H9 (cell line): ENCODE data around the gene DSTYK. TPM values are rescaled to one million over a fixed set of nuclear protein-coding genes. Genes with fewer than 3 reads are reported as not detected.

Experiments used
- DNase-seq: peaks from one replicate; pipeline ENCODE4 v3.0.0-alpha.2; 2017
- H2AFZ ChIP-seq: one replicate; pipeline ENCODE4 v1.6.1; 2013; ENCODE audit warnings: mild to moderate bottlenecking, low read length, control low read depth, moderate library complexity
- H2AK5ac ChIP-seq: 2 replicates; pipeline ENCODE4 v1.6.1; 2013; ENCODE audit warnings: low read length, control low read depth, mixed read lengths; ENCODE audit not compliant: insufficient read length
- H2BK120ac ChIP-seq: one replicate; pipeline ENCODE4 v1.6.1; 2013; ENCODE audit warnings: low read depth, mild to moderate bottlenecking, low read length, control low read depth, inconsistent platforms; ENCODE audit not compliant: poor library complexity, severe bottlenecking
- H2BK12ac ChIP-seq: 2 replicates; pipeline ENCODE4 v1.6.1; 2013; ENCODE audit warnings: low read length, control low read depth, mixed read lengths, low read depth; ENCODE audit not compliant: insufficient read length
- H2BK15ac ChIP-seq: 2 replicates; pipeline ENCODE4 v1.6.1; 2013; ENCODE audit warnings: low read depth, low read length, control low read depth
- H2BK20ac ChIP-seq: one replicate; pipeline ENCODE4 v1.6.1; 2013; ENCODE audit warnings: low read depth, mild to moderate bottlenecking, low read length, control low read depth, inconsistent platforms; ENCODE audit not compliant: poor library complexity, severe bottlenecking
- H2BK5ac ChIP-seq: 2 replicates; pipeline ENCODE4 v1.6.1; 2013; ENCODE audit warnings: low read length, control low read depth, mixed read lengths; ENCODE audit not compliant: insufficient read length
- H3K14ac ChIP-seq: 2 replicates; pipeline ENCODE4 v1.6.1; 2013; ENCODE audit warnings: low read length, control low read depth; ENCODE audit not compliant: insufficient read depth
- H3K18ac ChIP-seq: 2 replicates; pipeline ENCODE4 v1.6.1; 2013; ENCODE audit warnings: low read depth, mild to moderate bottlenecking, mixed read lengths, low read length, control low read depth; ENCODE audit not compliant: insufficient read length
- H3K23ac ChIP-seq: 2 replicates; pipeline ENCODE4 v1.6.1; 2013; ENCODE audit warnings: low read length, control low read depth, mixed read lengths, low read depth; ENCODE audit not compliant: insufficient read length
- H3K23me2 ChIP-seq: 2 replicates; pipeline ENCODE4 v1.6.1; 2013; ENCODE audit warnings: low read depth, mild to moderate bottlenecking, mixed read lengths, low read length, control low read depth; ENCODE audit not compliant: insufficient read length, poor library complexity, severe bottlenecking
- H3K27ac ChIP-seq: 2 replicates; pipeline ENCODE4 v1.5.1; 2013; ENCODE audit warnings: low read length, control low read depth, mixed read lengths, low read depth; ENCODE audit not compliant: insufficient read length
- H3K27me3 ChIP-seq: 2 replicates; pipeline ENCODE4 v1.6.1; 2013; ENCODE audit warnings: low read length, control low read depth, inconsistent platforms; ENCODE audit not compliant: insufficient read depth
- H3K4ac ChIP-seq: 2 replicates; pipeline ENCODE4 v1.6.1; 2013; ENCODE audit warnings: low read depth, mild to moderate bottlenecking, control low read depth, inconsistent platforms, low read length, moderate library complexity
- H3K4me1 ChIP-seq: 2 replicates; pipeline ENCODE4 v1.6.1; 2013; ENCODE audit warnings: low read length, control low read depth, inconsistent platforms; ENCODE audit not compliant: insufficient read depth
- H3K4me2 ChIP-seq: 2 replicates; pipeline ENCODE4 v1.6.1; 2013; ENCODE audit warnings: low read length, control low read depth, mixed read lengths; ENCODE audit not compliant: insufficient read length, insufficient read depth
- H3K56ac ChIP-seq: 2 replicates; pipeline ENCODE4 v1.6.1; 2013; ENCODE audit warnings: low read depth, mild to moderate bottlenecking, mixed read lengths, low read length, control low read depth; ENCODE audit not compliant: insufficient read length
- H3K79me1 ChIP-seq: 2 replicates; pipeline ENCODE4 v1.6.1; 2013; ENCODE audit warnings: low read depth, mild to moderate bottlenecking, moderate library complexity, low read length, control low read depth, inconsistent platforms; ENCODE audit not compliant: insufficient read depth, poor library complexity, severe bottlenecking
- H3K79me2 ChIP-seq: 2 replicates; pipeline ENCODE4 v1.6.1; 2013; ENCODE audit warnings: low read length, control low read depth, inconsistent platforms; ENCODE audit not compliant: insufficient read depth
- H3K9ac ChIP-seq: 2 replicates; pipeline ENCODE4 v1.6.1; 2013; ENCODE audit warnings: low read length, control low read depth, mixed read lengths; ENCODE audit not compliant: insufficient read length; ENCODE audit errors: extremely low read depth
- H3K9me3 ChIP-seq: one replicate; pipeline ENCODE4 v1.6.1; 2013; ENCODE audit warnings: low read depth, low read length, inconsistent platforms; ENCODE audit not compliant: control insufficient read depth
- H3T11ph ChIP-seq: one replicate; pipeline ENCODE4 v1.6.1; 2013; ENCODE audit warnings: mild to moderate bottlenecking, low read length, control low read depth, inconsistent platforms
- H4K20me1 ChIP-seq: one replicate; pipeline ENCODE4 v1.6.1; 2013; ENCODE audit not compliant: control insufficient read depth, insufficient read length, insufficient read depth
- H4K5ac ChIP-seq: 2 replicates; pipeline ENCODE4 v1.6.1; 2013; ENCODE audit warnings: low read depth, mild to moderate bottlenecking, mixed read lengths, low read length, control low read depth; ENCODE audit not compliant: insufficient read length
- H4K8ac ChIP-seq: replicated peaks from 2 replicates; pipeline ENCODE4 v1.6.1; 2013; ENCODE audit warnings: low read length, control low read depth, mixed read lengths, low read depth; ENCODE audit not compliant: insufficient read length
- H4K91ac ChIP-seq: 2 replicates; pipeline ENCODE4 v1.6.1; 2013; ENCODE audit warnings: low read depth, mild to moderate bottlenecking, moderate library complexity, mixed read lengths, low read length, control low read depth; ENCODE audit not compliant: insufficient read length
- H3K27ac Mint-ChIP-seq, 3 experiments: 2 replicates in 2 of 3; 3 replicates in 1 of 3; pipeline ENCODE4 v1.8.0; 2020 to 2021; ENCODE audit warnings: mixed read lengths in 3 of 3, mild to moderate bottlenecking in 1 of 3, moderate library complexity in 1 of 3
- H3K27me3 Mint-ChIP-seq: 2 replicates; pipeline ENCODE4 v1.8.0; 2021; ENCODE audit warnings: low read depth, mild to moderate bottlenecking, moderate library complexity, mixed read lengths
- H3K36me3 Mint-ChIP-seq, 3 experiments: 2 replicates in 2 of 3; 3 replicates in 1 of 3; pipeline ENCODE4 v1.8.0; 2020 to 2021; ENCODE audit warnings: low read depth in 3 of 3, mixed read lengths in 3 of 3; ENCODE audit not compliant: insufficient read depth in 1 of 3
- H3K4me1 Mint-ChIP-seq, 2 experiments: 2 replicates each; pipeline ENCODE4 v1.8.0; 2020; ENCODE audit warnings: mixed read lengths in 2 of 2
- H3K4me3 Mint-ChIP-seq, 2 experiments: 2 replicates in 1 of 2; 3 replicates in 1 of 2; pipeline ENCODE4 v1.8.0; 2020 to 2021; ENCODE audit warnings: mild to moderate bottlenecking in 2 of 2, mixed read lengths in 2 of 2, moderate library complexity in 1 of 2
- H3K9me3 Mint-ChIP-seq, 2 experiments: 2 replicates in 1 of 2; 3 replicates in 1 of 2; pipeline ENCODE4 v1.8.0; 2020; ENCODE audit warnings: mild to moderate bottlenecking in 2 of 2, mixed read lengths in 2 of 2, moderate library complexity in 1 of 2
- CTCF ChIP-seq: fragments of 200-600 bp; sonication (generic); conservative IDR thresholded peaks from 3 replicates; pipeline ENCODE4 v1.8.0; 2021; ENCODE audit warnings: antibody characterized with exemption, mild to moderate bottlenecking
- total RNA-seq: library from RNA; stranded (reverse); gene quantifications from 2 replicates; pipeline ENCODE4 v1.2.1, GENCODE V29; 2021

The DSTYK gene
- total RNA-seq, 1 experiment from 2014 or later: 8.5 TPM

- no peak for TF ChIP-seq CTCF
- Histone ChIP-seq H3K9ac (no peak overlapping the region), H3K27ac (no peak overlapping the region), H4K20me1 (no peaks in the 10 kb centered on the region), H2AK5ac (no peak overlapping the region), H3K27me3 (no peaks in the 10 kb centered on the region), H2BK120ac (no peak overlapping the region), H3K4me2 (no peak overlapping the region), H3K9me3 (no peaks in the 10 kb centered on the region), H2AFZ (no peak overlapping the region), H4K5ac (no peak overlapping the region), H3T11ph (no peak overlapping the region), H3K79me2 (no peaks in the 10 kb centered on the region), H2BK20ac (no peak overlapping the region), H2BK12ac (no peak overlapping the region), H3K14ac (no peak overlapping the region), H4K8ac (no peak overlapping the region), H4K91ac (no peak overlapping the region), H3K18ac (no peak overlapping the region), H3K56ac (no peak overlapping the region), H3K23ac (no peak overlapping the region), H3K79me1 (no peaks in the 10 kb centered on the region), H3K4ac (no peak overlapping the region), H2BK5ac (no peak overlapping the region), H2BK15ac (no peak overlapping the region), H3K23me2 (no peaks in the 10 kb centered on the region), H3K4me1 (no peaks in the 10 kb centered on the region)
- no peak overlapping the region for H3K27ac Mint-ChIP-seq
- peaks cover 6 to 40% (median 30%) of the 10 kb centered on the region in 3 experiments; a peak in 6 of 7 replicates for H3K36me3 Mint-ChIP-seq
- no peaks in the 10 kb centered on the region for H3K27me3 Mint-ChIP-seq
- no peaks in the 10 kb centered on the region for H3K9me3 Mint-ChIP-seq
- no peak overlapping the region for H3K4me3 Mint-ChIP-seq
- DNase-seq: no peak
- H3K4me1 Mint-ChIP-seq: no peaks in the 10 kb centered on the region
These were observed 100.1 kb downstream of the DSTYK start for GRCh38 chr1:205111354-205111753.
